IPS-18a (cell line): ENCODE measurements around the gene YOD1.

Source experiments
- H3K27ac ChIP-seq: one replicate; pipeline ENCODE4 v1.5.1; 2013; ENCODE audit warnings: low read length
- H3K27me3 ChIP-seq: one replicate; pipeline ENCODE4 v1.6.1; 2013; ENCODE audit warnings: mild to moderate bottlenecking, low read length; ENCODE audit not compliant: control insufficient read depth, insufficient read depth
- H3K36me3 ChIP-seq: one replicate; pipeline ENCODE4 v1.6.1; 2013; ENCODE audit warnings: low read depth, low read length; ENCODE audit not compliant: control insufficient read depth
- H3K4me1 ChIP-seq: one replicate; pipeline ENCODE4 v1.6.1; 2013; ENCODE audit warnings: low read depth, low read length; ENCODE audit not compliant: control insufficient read depth
- H3K4me3 ChIP-seq: one replicate; pipeline ENCODE4 v1.5.1; 2013; ENCODE audit warnings: low read length
- H3K9ac ChIP-seq: one replicate; pipeline ENCODE4 v1.6.1; 2013; ENCODE audit warnings: mild to moderate bottlenecking, low read length, moderate library complexity
- H3K9me3 ChIP-seq: one replicate; pipeline ENCODE4 v1.6.1; 2013; ENCODE audit warnings: low read depth, low read length; ENCODE audit not compliant: control insufficient read depth

YOD1 gene

GRCh38 chr1:207081806-207082205, 30.8 kb upstream of the YOD1 start:
- Histone ChIP-seq H3K27ac (no peak overlapping the region), H3K27me3 (no peaks in the 10 kb centered on the region), H3K4me1 (no peaks in the 10 kb centered on the region), H3K36me3 (no peaks in the 10 kb centered on the region), H3K4me3 (no peak overlapping the region), H3K9me3 (no peaks in the 10 kb centered on the region), H3K9ac (no peak overlapping the region)

DNA sequence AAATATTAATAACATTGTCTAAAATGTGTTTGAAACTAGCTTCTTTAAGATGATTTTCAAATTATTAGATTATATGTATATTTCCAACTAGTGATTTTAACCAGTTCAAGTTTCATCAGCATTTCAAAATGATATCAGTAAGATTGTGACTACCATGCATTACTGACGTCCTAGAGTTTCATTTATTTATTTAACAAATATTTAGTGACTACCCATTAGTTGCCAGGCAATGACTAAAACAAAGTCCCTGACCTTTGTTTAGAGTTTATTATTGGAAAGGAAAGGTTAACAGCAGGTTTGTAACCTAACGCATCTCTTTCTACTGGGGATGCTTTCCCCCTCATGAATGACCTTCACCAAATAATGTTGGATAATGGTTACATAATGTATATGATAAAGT, 30.1 kb upstream of the YOD1 start:
- no peaks in the 10 kb centered on the region for H3K27me3 ChIP-seq
- H3K36me3 ChIP-seq, result no peaks in the 10 kb centered on the region
- H3K27ac ChIP-seq, result no peak overlapping the region
- H3K9ac ChIP-seq, result no peak overlapping the region
- H3K4me3 ChIP-seq, result no peak overlapping the region
- no peaks in the 10 kb centered on the region for H3K9me3 ChIP-seq
- H3K4me1 ChIP-seq, result no peaks in the 10 kb centered on the region

GRCh38 chr1:207079706-207080241, 28.8 kb upstream of the YOD1 start:
- H3K4me1 ChIP-seq, result no peaks in the 10 kb centered on the region
- H3K9me3 ChIP-seq, result no peaks in the 10 kb centered on the region
- no peak overlapping the region for H3K27ac ChIP-seq
- no peak overlapping the region for H3K4me3 ChIP-seq
- no peaks in the 10 kb centered on the region for H3K36me3 ChIP-seq
- no peaks in the 10 kb centered on the region for H3K27me3 ChIP-seq
- no peak overlapping the region for H3K9ac ChIP-seq

GRCh38 chr1:207078578-207079132, 27.6 kb upstream of the YOD1 start:
- no peak overlapping the region for H3K4me3 ChIP-seq
- no peak overlapping the region for H3K9ac ChIP-seq
- H3K4me1 ChIP-seq, result no peaks in the 10 kb centered on the region
- no peaks in the 10 kb centered on the region for H3K9me3 ChIP-seq
- H3K27ac ChIP-seq, result no peak overlapping the region
- no peaks in the 10 kb centered on the region for H3K27me3 ChIP-seq
- no peaks in the 10 kb centered on the region for H3K36me3 ChIP-seq

DNA sequence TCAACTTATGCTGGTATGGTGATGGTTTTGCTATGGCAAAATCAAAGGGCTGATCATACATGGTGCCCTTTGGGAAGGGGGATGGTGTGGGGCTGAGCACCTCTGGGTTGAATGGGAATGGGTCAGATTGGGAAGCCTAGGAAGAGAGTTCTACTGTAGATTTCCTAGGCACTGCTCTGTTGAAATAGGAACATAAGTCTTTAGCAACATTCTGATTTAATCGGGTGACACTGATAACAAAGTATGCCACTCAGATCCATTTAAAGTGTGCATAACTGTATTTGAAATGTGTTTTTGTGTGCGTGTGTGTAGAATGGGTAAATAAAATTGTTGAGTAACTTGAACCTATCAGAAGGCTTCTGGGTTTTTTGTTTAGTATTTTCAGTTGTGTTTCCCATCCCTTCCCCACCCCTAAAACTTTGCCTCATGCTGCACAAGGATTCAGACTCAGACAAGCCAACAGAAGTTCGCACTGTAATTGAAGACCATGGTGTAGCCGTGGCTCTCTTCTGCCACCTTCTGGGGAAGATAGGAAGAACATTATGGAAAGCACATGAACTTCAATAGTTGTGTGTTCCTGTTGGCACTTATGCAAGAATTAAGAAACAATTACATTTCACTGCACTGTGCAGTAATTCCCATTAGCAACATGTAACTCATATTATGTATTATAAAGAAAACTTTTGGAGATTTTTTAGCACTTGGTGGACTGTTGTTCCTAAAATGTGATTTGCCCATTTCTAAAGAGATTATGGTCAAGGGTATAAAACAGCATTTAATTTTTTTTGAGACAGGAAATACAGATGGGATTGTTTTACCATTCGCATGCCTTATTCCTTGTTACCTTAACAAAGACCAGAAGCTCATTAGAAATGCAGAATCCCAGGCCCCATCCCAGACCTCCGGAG, 26.7 kb upstream of the YOD1 start:
- Histone ChIP-seq H3K4me1 (no peaks in the 10 kb centered on the region), H3K4me3 (no peak overlapping the region), H3K27ac (no peak overlapping the region), H3K36me3 (no peaks in the 10 kb centered on the region), H3K9ac (no peak overlapping the region), H3K9me3 (no peaks in the 10 kb centered on the region), H3K27me3 (no peaks in the 10 kb centered on the region)

DNA sequence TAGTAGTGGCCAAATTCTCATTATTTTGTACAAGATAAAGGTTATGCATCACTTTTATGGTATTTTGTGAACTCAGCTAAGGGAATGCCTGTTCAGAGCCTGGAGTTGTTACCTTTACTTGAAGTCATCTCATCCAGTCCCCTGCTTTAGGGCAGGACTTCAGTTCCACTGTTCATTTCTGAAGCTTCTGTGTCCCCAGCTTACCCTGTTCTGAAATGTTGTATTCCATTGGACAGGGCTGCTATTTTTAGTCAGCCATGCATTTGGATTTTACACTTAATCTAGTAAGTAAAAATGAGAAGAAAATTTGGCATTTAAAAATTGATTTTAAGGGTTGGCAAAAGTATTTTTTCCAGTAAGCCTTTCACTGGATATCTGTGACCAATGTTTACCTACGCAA, 26.0 kb upstream of the YOD1 start:
- Histone ChIP-seq H3K27ac (no peak overlapping the region), H3K9ac (no peak overlapping the region), H3K9me3 (no peaks in the 10 kb centered on the region), H3K36me3 (peaks cover 4% of the 10 kb centered on the region), H3K4me1 (no peaks in the 10 kb centered on the region), H3K27me3 (no peaks in the 10 kb centered on the region), H3K4me3 (no peak overlapping the region)

GRCh38 chr1:207076181-207076955, 25.4 kb upstream of the YOD1 start:
- Histone ChIP-seq H3K27ac (no peak overlapping the region), H3K27me3 (no peaks in the 10 kb centered on the region), H3K9ac (no peak overlapping the region), H3K4me3 (no peak overlapping the region), H3K9me3 (no peaks in the 10 kb centered on the region), H3K4me1 (no peaks in the 10 kb centered on the region), H3K36me3 (peaks cover 10% of the 10 kb centered on the region)

- no peak overlapping the region for H3K4me3 ChIP-seq
- H3K9ac ChIP-seq, result no peak overlapping the region
- H3K27ac ChIP-seq, result no peak overlapping the region
- no peaks in the 10 kb centered on the region for H3K4me1 ChIP-seq
- H3K36me3 ChIP-seq, result peaks cover 11% of the 10 kb centered on the region
- no peaks in the 10 kb centered on the region for H3K27me3 ChIP-seq
- H3K9me3 ChIP-seq, result no peaks in the 10 kb centered on the region
These were observed 23.2 kb upstream of the YOD1 start for GRCh38 chr1:207073906-207074820.

GRCh38 chr1:207072233-207072632, 21.2 kb upstream of the YOD1 start:
- H3K27me3 ChIP-seq, result no peaks in the 10 kb centered on the region
- H3K27ac ChIP-seq, result no peak overlapping the region
- H3K4me1 ChIP-seq, result no peaks in the 10 kb centered on the region
- no peak overlapping the region for H3K4me3 ChIP-seq
- H3K9me3 ChIP-seq, result no peaks in the 10 kb centered on the region
- no peak overlapping the region for H3K9ac ChIP-seq
- H3K36me3 ChIP-seq, result peaks cover 19% of the 10 kb centered on the region

DNA sequence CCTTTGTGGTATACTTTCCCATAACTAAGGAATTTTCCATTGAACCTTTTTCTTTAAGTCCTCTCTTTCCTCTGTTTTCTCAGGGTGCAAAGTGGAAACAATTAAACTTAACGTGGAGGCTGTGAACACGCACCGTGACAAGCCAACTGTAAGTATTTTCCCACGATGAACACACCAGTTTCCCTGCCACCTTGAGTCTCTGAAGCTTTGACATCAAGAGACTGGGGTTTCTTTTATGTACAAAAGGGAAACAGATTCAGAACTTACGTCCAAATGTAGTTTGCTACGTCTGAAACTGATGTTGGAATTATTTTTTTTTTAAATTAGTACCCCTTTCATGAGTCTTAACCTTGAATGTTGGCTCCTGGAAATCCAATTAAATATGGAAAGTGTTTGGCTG, 20.4 kb upstream of the YOD1 start:
- H3K9me3 ChIP-seq, result no peaks in the 10 kb centered on the region
- H3K27me3 ChIP-seq, result no peaks in the 10 kb centered on the region
- H3K27ac ChIP-seq, result no peak overlapping the region
- H3K36me3 ChIP-seq, result peaks cover 19% of the 10 kb centered on the region
- H3K4me1 ChIP-seq, result no peaks in the 10 kb centered on the region
- no peak overlapping the region for H3K9ac ChIP-seq
- H3K4me3 ChIP-seq, result no peak overlapping the region

GRCh38 chr1:207070811-207071210, 19.8 kb upstream of the YOD1 start:
- H3K4me1 ChIP-seq, result no peaks in the 10 kb centered on the region
- H3K36me3 ChIP-seq, result peaks cover 19% of the 10 kb centered on the region

More at GRCh38 chr1:207070811-207071210, 19.8 kb upstream of the YOD1 start:
- no peak overlapping the region for H3K4me3 ChIP-seq
- H3K9me3 ChIP-seq, result no peaks in the 10 kb centered on the region
- H3K9ac ChIP-seq, result no peak overlapping the region
- H3K27ac ChIP-seq, result no peak overlapping the region
- H3K27me3 ChIP-seq, result no peaks in the 10 kb centered on the region
